Cardiac muscle cell (in vitro differentiated cells and primary cell): Measurements from ENCODE around the gene BCAS3. TPM values are rescaled to one million over a fixed set of nuclear protein-coding genes. Genes with fewer than 3 reads are reported as not detected.
"Not testable (repeated sequence)": the region's sequence is repeated elsewhere in the genome, so short reads cannot be mapped to it uniquely, and the experiment has no call there.

ENCODE experiments used
- DNase-seq, 2 donors: peaks; one replicate each; pipeline versions ENCODE4 v3.0.0 to v3.0.0-alpha.2; 2010 to 2017; ENCODE audit warnings: low read depth in 1 of 2, low spot score in 1 of 2
- H3K27ac ChIP-seq: fragments of 200-600 bp; sonication (generic); 2 replicates; pipeline ENCODE4 v1.5.1; 2016
- H3K27me3 ChIP-seq: fragments of 200-600 bp; sonication (generic); 2 replicates; pipeline ENCODE4 v1.6.0; 2016; ENCODE audit warnings: control low read depth
- H3K36me3 ChIP-seq: fragments of 200-600 bp; sonication (generic); 2 replicates; pipeline ENCODE4 v1.5.1; 2016; ENCODE audit warnings: control low read depth
- H3K4me1 ChIP-seq: fragments of 200-600 bp; sonication (generic); 2 replicates; pipeline ENCODE4 v1.8.1; 2017; ENCODE audit warnings: low read depth, mild to moderate bottlenecking, mixed run types
- H3K4me3 ChIP-seq: fragments of 200-600 bp; sonication (generic); 2 replicates; pipeline ENCODE4 v1.5.1; 2016; ENCODE audit warnings: mild to moderate bottlenecking
- H3K9me3 ChIP-seq: fragments of 200-600 bp; sonication (generic); 2 replicates; pipeline ENCODE4 v1.5.1; 2017; ENCODE audit warnings: low read depth, mild to moderate bottlenecking, control low read depth
- polyA plus RNA-seq: library from polyadenylated mRNA; unstranded; fragments of >200 nt; fragmentation: Nextera tagmentation; extraction: Ambion mirVana; gene quantifications from 2 replicates; pipeline ENCODE4 v1.2.1, GENCODE V29; 2016
- total RNA-seq: library from RNA; depleted of rRNA; stranded (reverse); fragments of >200 nt; gene quantifications from 2 replicates; pipeline ENCODE4 v1.2.3, GENCODE V29; 2016
- TF ChIP-seq, protein P1 (sequence below): IDR thresholded peaks from 2 replicates; pipeline ENCODE4 v1.5.1; 2012; ENCODE audit warnings: low read depth, mild to moderate bottlenecking, low read length

BCAS3 gene
- total and polyA plus RNA-seq, 2 experiments from 2014 or later: 36.5 to 39.6 TPM

DNA sequence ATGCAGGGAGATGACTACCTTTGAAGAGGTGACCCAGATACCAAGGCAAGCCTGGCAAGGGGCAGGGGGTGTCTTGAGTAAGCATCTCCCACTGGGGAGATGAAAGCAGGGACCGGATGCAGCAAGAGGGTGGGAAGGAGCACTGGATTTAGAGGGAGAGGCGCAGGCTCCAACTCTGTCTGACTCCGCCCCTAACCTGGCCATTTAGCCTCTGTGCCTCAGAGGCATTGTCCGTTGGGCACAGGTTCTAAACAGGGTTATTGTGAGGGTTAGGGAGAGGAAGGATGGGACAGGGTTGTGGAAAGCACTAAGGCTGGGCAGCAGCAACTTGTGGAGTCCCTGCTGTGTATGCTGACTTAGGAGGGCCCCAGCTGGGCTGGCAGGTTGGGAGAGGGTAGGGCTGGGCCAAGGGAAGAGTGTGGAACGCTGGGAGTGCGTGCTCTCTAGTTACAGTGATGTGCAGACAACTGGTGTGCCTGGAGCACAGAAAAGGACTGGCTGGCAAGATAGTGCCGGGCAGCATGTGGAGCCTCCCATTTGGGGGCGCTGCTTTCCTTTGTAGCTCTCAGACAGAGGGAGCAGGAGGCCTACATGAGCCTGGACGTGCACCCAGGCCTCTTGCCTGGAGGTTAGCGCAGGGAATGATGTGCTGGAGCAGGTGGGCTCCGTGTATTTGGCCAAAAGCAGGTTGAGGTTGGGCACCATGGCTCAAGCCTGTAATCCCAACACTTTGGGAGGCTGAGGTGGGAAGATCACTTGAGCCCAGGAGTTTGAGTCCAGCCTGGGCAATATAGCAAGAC is 748.2 kb downstream of the BCAS3 start:
- no peak for DNase-seq
- Histone ChIP-seq H3K9me3 (no peaks in the 10 kb centered on the region), H3K27me3 (peaks cover 39% of the 10 kb centered on the region), H3K4me1 (no peaks in the 10 kb centered on the region), H3K4me3 (no peak overlapping the region), H3K36me3 (no peaks in the 10 kb centered on the region), H3K27ac (no peak overlapping the region)
- TF ChIP-seq, protein P1, sequence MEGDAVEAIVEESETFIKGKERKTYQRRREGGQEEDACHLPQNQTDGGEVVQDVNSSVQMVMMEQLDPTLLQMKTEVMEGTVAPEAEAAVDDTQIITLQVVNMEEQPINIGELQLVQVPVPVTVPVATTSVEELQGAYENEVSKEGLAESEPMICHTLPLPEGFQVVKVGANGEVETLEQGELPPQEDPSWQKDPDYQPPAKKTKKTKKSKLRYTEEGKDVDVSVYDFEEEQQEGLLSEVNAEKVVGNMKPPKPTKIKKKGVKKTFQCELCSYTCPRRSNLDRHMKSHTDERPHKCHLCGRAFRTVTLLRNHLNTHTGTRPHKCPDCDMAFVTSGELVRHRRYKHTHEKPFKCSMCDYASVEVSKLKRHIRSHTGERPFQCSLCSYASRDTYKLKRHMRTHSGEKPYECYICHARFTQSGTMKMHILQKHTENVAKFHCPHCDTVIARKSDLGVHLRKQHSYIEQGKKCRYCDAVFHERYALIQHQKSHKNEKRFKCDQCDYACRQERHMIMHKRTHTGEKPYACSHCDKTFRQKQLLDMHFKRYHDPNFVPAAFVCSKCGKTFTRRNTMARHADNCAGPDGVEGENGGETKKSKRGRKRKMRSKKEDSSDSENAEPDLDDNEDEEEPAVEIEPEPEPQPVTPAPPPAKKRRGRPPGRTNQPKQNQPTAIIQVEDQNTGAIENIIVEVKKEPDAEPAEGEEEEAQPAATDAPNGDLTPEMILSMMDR: no peak

DNA sequence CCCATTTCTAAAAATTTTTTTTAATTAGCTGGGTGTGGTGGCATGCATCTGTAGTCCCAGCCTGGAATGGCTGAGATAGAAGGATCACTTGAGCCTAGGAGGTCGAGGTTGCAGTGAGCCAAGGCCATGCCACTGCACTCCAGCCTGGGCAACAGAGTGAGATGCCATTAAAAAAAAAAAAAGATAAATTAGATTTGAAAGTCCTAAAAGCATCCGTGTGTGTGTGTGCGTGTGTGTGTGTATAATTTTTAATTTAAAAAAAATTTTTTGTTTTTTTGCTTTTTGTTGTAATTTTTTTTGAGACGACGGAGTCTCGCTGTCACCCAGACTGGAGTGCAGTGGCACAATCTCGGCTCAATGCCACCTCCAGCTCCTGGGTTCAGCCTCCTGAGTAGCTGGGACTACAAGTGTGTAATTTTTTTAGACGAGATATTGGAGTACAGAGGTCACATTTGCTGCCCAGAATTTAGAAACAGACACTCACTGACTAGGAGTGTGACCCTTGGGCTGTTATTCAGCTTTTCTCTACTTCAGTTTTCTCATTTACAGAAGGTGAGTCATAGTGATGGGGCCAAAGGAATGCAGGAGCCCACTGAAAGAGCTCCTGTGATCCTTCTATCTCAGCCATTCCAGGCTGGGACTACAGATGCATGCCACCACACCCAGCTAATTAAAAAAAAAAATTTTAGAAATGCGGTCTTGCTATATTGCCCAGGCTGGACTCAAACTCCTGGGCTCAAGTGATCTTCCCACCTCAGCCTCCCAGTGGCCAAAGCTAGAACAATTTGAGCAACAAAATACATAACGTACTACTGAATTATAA is 749.0 kb downstream of the BCAS3 start:
- Histone ChIP-seq H3K4me3 (no peak overlapping the region), H3K27ac (no peak overlapping the region), H3K36me3 (no peaks in the 10 kb centered on the region), H3K27me3 (peaks cover 32% of the 10 kb centered on the region), H3K4me1 (no peaks in the 10 kb centered on the region), H3K9me3 (no peaks in the 10 kb centered on the region)
- no peak for DNase-seq
- TF ChIP-seq, protein P1: no peak

DNA sequence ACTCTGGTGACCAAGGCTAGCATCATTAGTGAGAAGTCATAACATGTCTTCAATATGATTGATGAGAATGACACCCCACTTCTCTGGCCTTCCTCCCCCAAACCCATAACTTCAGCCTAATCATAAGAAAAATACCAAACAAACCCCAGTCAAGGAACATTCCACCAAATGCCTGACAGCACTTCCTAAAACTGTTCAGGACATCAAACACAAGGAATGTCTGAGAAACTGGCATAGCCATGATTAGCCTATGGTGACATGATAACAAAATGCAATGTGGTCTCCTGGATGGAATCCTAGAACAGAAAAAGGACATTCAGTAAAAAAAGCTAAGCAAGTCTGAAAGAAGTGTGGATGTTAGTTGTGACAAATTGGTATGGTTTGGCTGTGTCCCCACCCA is 749.9 kb downstream of the BCAS3 start:
- H3K4me3 ChIP-seq: no peak overlapping the region
- TF ChIP-seq, protein P1: no peak
- no peak for DNase-seq
- no peaks in the 10 kb centered on the region for H3K9me3 ChIP-seq
- no peaks in the 10 kb centered on the region for H3K36me3 ChIP-seq
- no peaks in the 10 kb centered on the region for H3K4me1 ChIP-seq
- H3K27me3 ChIP-seq: peaks cover 23% of the 10 kb centered on the region
- H3K27ac ChIP-seq: no peak overlapping the region

DNA sequence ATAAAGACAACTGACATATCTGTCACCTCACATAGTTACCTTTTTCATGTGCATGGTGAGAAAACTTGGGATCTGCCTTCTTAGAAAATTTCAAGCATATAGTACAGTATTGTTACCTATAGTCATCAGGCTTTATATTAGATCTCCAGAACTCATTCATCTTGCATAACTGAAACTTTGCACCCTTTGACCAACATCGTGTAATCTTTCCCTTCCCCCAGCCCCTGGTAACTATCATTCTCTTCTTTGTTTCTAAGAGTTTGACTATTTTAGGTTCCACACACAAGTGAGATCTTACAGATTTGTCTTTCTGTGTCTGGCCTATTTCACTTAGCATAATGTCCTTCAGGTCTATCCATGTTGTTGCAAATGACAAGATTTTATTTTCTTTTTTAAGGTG is 751.6 kb downstream of the BCAS3 start:
- H3K27ac ChIP-seq: no peak overlapping the region
- H3K36me3 ChIP-seq: no peaks in the 10 kb centered on the region
- H3K9me3 ChIP-seq: no peaks in the 10 kb centered on the region
- H3K4me1 ChIP-seq: no peaks in the 10 kb centered on the region
- no peak for DNase-seq
- TF ChIP-seq, protein P1: no peak
- H3K27me3 ChIP-seq: peaks cover 6% of the 10 kb centered on the region
- no peak overlapping the region for H3K4me3 ChIP-seq

DNA sequence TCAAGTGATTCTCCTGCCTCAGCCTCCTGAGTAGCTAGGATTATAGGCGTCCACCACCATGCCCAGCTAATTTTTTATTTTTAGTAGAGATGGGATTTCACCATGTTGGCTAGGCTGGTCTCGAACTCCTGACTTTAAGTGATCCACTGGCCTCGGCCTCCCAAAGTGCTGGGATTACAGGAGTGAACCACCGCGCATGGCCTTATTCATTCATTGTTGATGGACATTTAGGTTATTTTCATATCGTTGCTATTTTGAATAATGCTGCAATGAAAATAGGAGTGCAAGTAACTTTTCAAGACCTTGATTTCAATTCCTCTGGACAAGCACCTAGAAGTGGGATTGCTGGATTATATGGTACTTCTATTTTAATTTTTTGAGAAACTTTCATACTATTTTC is 752.2 kb downstream of the BCAS3 start:
- not testable (repeated sequence) for H3K9me3 ChIP-seq, H3K36me3 ChIP-seq, DNase-seq, H3K27ac ChIP-seq, H3K4me3 ChIP-seq, H3K27me3 ChIP-seq, H3K4me1 ChIP-seq
